GM10248 (cell line): ENCODE data around the gene CACNA1I.

Experiments
- CTCF ChIA-PET: fragments of 300-600 bp; sonication (Branson Sonifier 250); formaldehyde crosslinking; extraction: SDS; loops from one replicate; lab custom pipeline; 2021; ENCODE audit warnings: antibody characterized with exemption; lab: Yijun Ruan, JAX
- POLR2A ChIA-PET: fragments of 350-650 bp; sonication (Branson Sonifier 250); formaldehyde crosslinking; extraction: SDS; loops from one replicate; lab custom pipeline; 2020; ENCODE audit warnings: antibody characterized with exemption; lab: Yijun Ruan, JAX
- DNase-seq: peaks from one replicate; pipeline ENCODE4 v3.0.0; 2012; ENCODE audit errors: extremely low spot score
- TF ChIP-seq, protein P1 (sequence below): IDR thresholded peaks from 2 replicates; pipeline ENCODE4 v1.5.1; 2012; ENCODE audit warnings: mild to moderate bottlenecking, low read depth; ENCODE audit errors: extremely low read depth, missing control alignments, control extremely low read depth

Gene CACNA1I

DNA sequence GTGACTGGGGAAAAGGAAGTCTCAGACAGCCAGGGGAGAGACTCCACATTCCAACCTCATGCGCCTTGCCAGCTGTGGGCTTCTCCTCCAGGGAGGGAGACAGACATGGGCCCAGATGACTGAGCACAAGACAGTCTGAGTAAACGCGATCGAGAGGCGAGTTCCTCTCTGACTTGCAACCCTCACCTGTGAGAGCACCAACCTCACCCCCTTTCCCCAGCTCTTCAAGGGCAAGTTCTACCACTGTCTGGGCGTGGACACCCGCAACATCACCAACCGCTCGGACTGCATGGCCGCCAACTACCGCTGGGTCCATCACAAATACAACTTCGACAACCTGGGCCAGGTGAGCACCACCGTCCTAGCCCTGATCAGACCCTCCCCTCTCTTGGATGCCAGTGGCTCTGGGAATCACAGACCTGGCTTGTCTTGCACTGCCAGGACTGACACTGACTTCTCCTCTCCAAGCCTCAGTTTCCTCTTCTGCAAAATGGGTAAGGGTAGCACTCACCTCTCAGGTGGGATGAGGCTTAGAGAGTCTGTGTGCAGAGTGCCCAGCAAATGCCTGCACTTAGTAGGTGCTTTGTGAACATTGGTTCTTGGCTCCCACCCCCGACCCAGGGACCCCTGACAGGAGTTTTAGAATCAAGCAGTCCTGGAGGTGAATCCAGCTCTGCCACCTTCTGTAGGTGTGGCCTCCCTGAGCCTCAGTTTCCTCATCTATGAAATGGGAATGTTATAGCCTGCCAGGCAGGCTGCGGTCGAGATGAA lies 95.3 kb downstream of the CACNA1I start:
- ChIA-PET POLR2A (no interaction called here), CTCF (no interaction called here)
- TF ChIP-seq, protein P1, sequence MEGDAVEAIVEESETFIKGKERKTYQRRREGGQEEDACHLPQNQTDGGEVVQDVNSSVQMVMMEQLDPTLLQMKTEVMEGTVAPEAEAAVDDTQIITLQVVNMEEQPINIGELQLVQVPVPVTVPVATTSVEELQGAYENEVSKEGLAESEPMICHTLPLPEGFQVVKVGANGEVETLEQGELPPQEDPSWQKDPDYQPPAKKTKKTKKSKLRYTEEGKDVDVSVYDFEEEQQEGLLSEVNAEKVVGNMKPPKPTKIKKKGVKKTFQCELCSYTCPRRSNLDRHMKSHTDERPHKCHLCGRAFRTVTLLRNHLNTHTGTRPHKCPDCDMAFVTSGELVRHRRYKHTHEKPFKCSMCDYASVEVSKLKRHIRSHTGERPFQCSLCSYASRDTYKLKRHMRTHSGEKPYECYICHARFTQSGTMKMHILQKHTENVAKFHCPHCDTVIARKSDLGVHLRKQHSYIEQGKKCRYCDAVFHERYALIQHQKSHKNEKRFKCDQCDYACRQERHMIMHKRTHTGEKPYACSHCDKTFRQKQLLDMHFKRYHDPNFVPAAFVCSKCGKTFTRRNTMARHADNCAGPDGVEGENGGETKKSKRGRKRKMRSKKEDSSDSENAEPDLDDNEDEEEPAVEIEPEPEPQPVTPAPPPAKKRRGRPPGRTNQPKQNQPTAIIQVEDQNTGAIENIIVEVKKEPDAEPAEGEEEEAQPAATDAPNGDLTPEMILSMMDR: no peak
- DNase-seq: no peak

DNA sequence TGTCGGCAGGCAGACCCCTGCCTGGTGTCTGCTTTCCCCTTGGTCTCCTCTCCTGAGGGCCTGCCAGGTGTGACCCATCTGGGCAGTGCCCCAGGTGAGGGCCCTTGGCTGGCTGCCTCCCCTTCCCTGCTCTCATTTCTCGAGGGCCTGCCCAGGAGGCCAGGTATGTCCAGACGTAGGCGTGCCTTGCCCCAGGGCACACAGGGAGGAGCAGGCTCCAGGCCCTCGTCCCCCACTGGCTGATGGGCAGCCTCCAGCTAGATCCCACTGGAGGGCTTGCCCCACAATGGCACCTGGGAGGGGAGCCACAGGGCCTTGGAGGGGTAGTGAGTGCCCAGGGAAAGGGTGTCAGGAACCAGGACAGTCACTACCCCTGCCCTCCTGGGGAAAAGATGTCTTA lies 95.9 kb downstream of the CACNA1I start:
- POLR2A ChIA-PET: no interaction called here
- no peak for DNase-seq
- CTCF ChIA-PET: no interaction called here
- TF ChIP-seq, protein P1: no peak

DNA sequence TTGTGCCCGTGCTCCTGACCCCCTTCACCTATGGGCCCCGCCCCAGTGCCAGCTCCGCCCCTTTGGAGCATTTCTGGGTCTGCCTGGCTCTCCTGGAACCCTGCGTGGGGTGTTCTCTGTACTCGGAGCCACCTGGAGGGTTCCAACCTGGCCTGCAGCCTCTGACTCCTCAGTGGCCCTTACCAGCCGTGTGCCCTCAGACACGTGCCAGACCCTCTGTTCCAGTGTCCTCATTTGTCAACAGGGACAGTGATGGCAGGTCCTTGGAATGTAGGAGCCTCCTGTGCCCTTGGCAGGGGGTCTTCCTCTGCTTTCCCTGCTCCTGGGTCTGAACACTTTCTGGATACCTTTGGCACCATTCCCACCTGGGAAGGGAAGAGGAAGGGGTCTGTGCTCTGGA lies 96.4 kb downstream of the CACNA1I start:
- TF ChIP-seq, protein P1: no peak
- DNase-seq: no peak

DNA sequence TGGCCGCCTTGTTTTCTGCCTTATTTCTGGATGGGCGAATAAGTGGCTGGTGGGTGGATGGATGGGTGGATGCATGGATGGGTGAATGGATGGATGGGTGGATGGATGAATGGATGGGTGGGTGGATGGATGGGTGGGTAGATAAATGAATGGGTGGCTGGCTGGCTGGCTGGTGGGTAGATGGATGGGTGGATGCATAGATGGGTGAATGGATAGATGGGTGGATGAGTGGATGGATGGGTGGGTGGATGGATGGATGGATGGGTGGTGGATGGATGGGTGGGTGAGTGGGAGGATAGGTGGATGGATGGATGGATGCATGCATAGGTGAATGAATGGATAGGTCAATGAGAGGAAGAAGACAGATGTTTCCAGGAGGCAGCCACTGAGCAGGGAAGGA lies 98.9 kb downstream of the CACNA1I start:
- DNase-seq: no peak
- TF ChIP-seq, protein P1: no peak
- CTCF ChIA-PET: no interaction called here
- POLR2A ChIA-PET: no interaction called here

More for the DNA sequence above, 96.4 kb downstream of the CACNA1I start:
- CTCF ChIA-PET: no interaction called here
- POLR2A ChIA-PET: no interaction called here

DNA sequence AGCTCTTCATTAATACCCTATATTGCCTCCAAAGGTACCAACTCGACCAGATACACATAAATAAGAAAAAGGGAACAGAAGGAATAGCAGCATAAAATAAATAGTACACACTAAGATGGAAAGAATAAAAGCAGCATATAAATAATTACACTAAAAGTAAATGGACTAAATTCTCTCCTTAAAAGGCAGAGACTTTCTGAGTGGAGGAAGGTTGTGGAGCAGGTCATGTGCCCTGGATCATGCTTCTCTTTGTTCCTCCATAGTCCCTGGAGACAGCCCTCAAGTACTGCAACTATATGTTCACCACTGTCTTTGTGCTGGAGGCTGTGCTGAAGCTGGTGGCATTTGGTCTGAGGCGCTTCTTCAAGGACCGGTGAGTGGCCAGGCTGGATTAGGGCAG lies 101.4 kb downstream of the CACNA1I start:
- TF ChIP-seq, protein P1: no peak
- ChIA-PET CTCF (interaction anchor here (1.1 to 1.5 kb wide), 3 partner anchors 13 to 318 kb away, joined by 3 read pairs; no protein-coding TSS in a partner anchor), POLR2A (no interaction called here)
- no peak for DNase-seq

DNA sequence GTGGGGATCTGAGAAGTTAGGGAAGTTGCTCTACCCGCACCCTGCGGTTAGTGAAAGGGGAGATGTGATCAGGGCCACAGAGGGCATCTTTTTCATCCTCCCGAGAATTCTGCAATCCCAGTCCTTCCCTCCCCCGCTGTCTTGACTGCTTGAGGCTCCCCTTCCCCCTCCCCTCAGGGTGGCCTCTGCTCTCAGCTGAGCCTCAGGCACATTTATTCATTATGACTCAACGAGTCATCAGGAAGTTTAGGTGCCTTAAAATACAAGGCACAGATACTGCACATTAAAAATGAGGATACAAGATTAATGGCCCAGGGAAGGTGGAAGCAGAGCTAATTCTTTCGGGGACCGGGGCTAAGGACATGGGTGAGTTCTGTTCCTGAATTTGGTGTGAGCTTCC lies 104.0 kb downstream of the CACNA1I start:
- TF ChIP-seq, protein P1: no peak
- ChIA-PET POLR2A (no interaction called here), CTCF (no interaction called here)
- no peak for DNase-seq
